Endodermal cell (in vitro differentiated cells): ENCODE data around the gene MAB21L4. TPM values are rescaled to one million over a fixed set of nuclear protein-coding genes. Genes with fewer than 3 reads are reported as not detected.

Source experiments
- DNase-seq: peaks from one replicate; pipeline ENCODE4 v3.0.0-alpha.2; 2017
- H3K27ac ChIP-seq: 2 replicates; pipeline ENCODE4 v1.5.1; 2013; ENCODE audit warnings: mild to moderate bottlenecking, low read depth, low read length, moderate library complexity
- H3K27me3 ChIP-seq: 2 replicates; pipeline ENCODE4 v1.6.1; 2013; ENCODE audit warnings: mild to moderate bottlenecking, low read length, moderate library complexity; ENCODE audit not compliant: insufficient read depth, control insufficient read depth, poor library complexity, severe bottlenecking
- H3K36me3 ChIP-seq: 2 replicates; pipeline ENCODE4 v1.7.0; 2013; ENCODE audit warnings: mild to moderate bottlenecking, low read length, moderate library complexity; ENCODE audit not compliant: control insufficient read depth, insufficient read depth
- H3K4me1 ChIP-seq: one replicate; pipeline ENCODE4 v1.7.0; 2013; ENCODE audit warnings: low read length; ENCODE audit not compliant: control insufficient read depth, insufficient read depth
- H3K4me3 ChIP-seq: 2 replicates; pipeline ENCODE4 v1.5.1; 2013; ENCODE audit warnings: mild to moderate bottlenecking, low read length, moderate library complexity
- H3K9ac ChIP-seq: 2 replicates; pipeline ENCODE4 v1.6.1; 2013; ENCODE audit warnings: mild to moderate bottlenecking, low read length, moderate library complexity; ENCODE audit not compliant: poor library complexity, severe bottlenecking; ENCODE audit errors: extremely low read depth
- H3K9me3 ChIP-seq: 2 replicates; pipeline ENCODE4 v1.6.1; 2013; ENCODE audit warnings: mild to moderate bottlenecking, low read length, moderate library complexity; ENCODE audit not compliant: control insufficient read depth
- H3K27ac Mint-ChIP-seq: 2 replicates; pipeline ENCODE4 v1.8.0; 2020; ENCODE audit warnings: mixed read lengths
- H3K27me3 Mint-ChIP-seq: 2 replicates; pipeline ENCODE4 v1.8.0; 2021; ENCODE audit warnings: mild to moderate bottlenecking, mixed read lengths; ENCODE audit not compliant: insufficient read depth
- H3K36me3 Mint-ChIP-seq: 2 replicates; pipeline ENCODE4 v1.8.0; 2020; ENCODE audit warnings: low read depth, mixed read lengths
- H3K4me1 Mint-ChIP-seq: 2 replicates; pipeline ENCODE4 v1.8.0; 2020; ENCODE audit warnings: mixed read lengths
- H3K4me3 Mint-ChIP-seq: 2 replicates; pipeline ENCODE4 v1.8.0; 2020; ENCODE audit warnings: mild to moderate bottlenecking, moderate library complexity, mixed read lengths
- H3K9me3 Mint-ChIP-seq: 2 replicates; pipeline ENCODE4 v1.8.0; 2020; ENCODE audit warnings: mild to moderate bottlenecking, mixed read lengths
- WGBS, 2 experiments: methylation state at CpG; one replicate each; pipeline versions ENCODE4 v1.1.5 to v1.1.7; 2013; ENCODE audit warnings: missing lambda C conversion rate in 2 of 2, mixed read lengths in 1 of 2; ENCODE audit not compliant: insufficient coverage in 1 of 2, insufficient read length in 1 of 2; 5-methylcytosine and 5-hydroxymethylcytosine counted together
- total RNA-seq, 2 donors: library from RNA; stranded (reverse); fragmentation: NEBNext Ultra II Directional in 1 of 2; extraction: Animal tissue kit (Norgen Biotek cat#: 25700) in 1 of 2; gene quantifications; 2 replicates in 1 of 2; 3 replicates in 1 of 2; pipeline ENCODE4 v1.2.1, GENCODE V29; 2021
- TF ChIP-seq, protein P1 (sequence below): fragments of 200-600 bp; sonication (generic); conservative IDR thresholded peaks from 2 replicates; pipeline ENCODE4 v1.5.0; 2021; ENCODE audit warnings: antibody characterized with exemption, mild to moderate bottlenecking

Gene MAB21L4
- total RNA-seq, 2 donors from 2014 or later, result 0.31 TPM; not detected in 1

DNA sequence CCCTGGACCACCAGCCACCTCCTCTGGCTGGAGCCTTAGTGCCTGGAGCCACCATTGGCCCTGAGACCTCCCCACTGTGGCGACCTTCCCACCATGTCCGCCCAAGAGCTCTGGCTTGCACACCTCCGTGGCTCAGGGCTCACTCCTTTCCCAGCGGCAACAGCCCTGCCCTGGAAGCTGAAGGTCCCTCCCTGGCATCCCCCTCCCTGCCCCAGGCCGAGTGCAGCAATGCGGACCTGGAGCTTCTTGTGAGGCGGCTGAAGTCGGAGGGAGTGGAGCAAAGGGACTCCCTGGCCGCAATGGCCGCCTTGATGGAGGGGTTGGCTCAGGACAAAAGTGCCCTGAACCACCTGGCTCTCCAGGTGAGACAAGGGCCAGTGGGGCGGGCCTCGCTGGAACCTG, 38.7 kb upstream of the MAB21L4 start:
- H3K4me1 Mint-ChIP-seq, result no peaks in the 10 kb centered on the region
- H3K36me3 ChIP-seq, result no peaks in the 10 kb centered on the region
- WGBS, 2 experiments, result 90 to 96% methylated on average over 7 to 12 of the region's 12 CpGs
- no peak overlapping the region for H3K27ac ChIP-seq
- peaks cover 2% of the 10 kb centered on the region for H3K27me3 Mint-ChIP-seq
- H3K27me3 ChIP-seq, result peaks cover 14% of the 10 kb centered on the region
- H3K4me3 Mint-ChIP-seq, result no peak overlapping the region
- H3K9me3 Mint-ChIP-seq, result peaks cover 12% of the 10 kb centered on the region
- H3K36me3 Mint-ChIP-seq, result no peaks in the 10 kb centered on the region
- TF ChIP-seq, protein P1, sequence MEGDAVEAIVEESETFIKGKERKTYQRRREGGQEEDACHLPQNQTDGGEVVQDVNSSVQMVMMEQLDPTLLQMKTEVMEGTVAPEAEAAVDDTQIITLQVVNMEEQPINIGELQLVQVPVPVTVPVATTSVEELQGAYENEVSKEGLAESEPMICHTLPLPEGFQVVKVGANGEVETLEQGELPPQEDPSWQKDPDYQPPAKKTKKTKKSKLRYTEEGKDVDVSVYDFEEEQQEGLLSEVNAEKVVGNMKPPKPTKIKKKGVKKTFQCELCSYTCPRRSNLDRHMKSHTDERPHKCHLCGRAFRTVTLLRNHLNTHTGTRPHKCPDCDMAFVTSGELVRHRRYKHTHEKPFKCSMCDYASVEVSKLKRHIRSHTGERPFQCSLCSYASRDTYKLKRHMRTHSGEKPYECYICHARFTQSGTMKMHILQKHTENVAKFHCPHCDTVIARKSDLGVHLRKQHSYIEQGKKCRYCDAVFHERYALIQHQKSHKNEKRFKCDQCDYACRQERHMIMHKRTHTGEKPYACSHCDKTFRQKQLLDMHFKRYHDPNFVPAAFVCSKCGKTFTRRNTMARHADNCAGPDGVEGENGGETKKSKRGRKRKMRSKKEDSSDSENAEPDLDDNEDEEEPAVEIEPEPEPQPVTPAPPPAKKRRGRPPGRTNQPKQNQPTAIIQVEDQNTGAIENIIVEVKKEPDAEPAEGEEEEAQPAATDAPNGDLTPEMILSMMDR, result no peak
- no peaks in the 10 kb centered on the region for H3K4me1 ChIP-seq
- no peak overlapping the region for H3K9ac ChIP-seq
- no peaks in the 10 kb centered on the region for H3K9me3 ChIP-seq
- no peak overlapping the region for H3K4me3 ChIP-seq
- DNase-seq, result peak; percentile 35
- no peak overlapping the region for H3K27ac Mint-ChIP-seq

DNA sequence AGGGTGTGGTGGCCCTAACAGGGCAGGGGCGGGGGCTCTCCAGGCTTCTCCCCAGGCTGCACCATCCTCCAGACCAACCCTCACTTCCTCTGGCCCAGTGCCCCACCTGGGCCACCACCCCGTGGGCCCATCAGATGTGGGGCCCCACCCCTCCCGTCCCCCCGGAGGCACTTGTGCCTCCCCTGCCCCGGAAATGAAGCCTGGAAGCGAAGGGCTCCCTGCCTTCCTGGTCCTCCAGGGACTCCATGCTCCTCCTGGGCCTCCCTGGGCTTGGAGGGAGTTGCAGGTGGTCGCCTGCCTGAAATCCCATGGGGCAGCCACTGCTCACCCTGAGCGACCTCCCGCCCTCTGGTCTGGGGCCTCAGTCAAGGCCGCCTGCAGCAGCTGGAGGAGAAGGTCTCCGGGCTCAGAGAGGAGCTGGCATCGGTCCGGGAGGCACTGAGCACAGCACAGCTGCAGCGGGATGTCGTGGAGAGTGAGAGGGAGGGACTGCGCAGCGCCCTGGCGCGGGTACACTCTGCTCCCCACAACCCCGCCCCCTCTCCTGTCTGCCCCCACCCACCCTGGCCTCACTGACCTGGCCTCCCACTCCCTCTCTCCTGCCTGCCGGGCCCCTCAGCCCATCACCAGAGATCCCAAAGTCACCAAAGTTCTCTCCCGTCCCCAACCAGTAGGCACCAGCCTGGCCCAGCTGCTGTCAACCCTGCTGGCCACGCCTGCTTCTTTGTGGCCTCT, 38.2 kb upstream of the MAB21L4 start:
- peak; percentile 37 for DNase-seq
- H3K27ac Mint-ChIP-seq, result no peak overlapping the region
- H3K27ac ChIP-seq, result no peak overlapping the region
- no peak overlapping the region for H3K9ac ChIP-seq
- peaks cover 12% of the 10 kb centered on the region for H3K9me3 Mint-ChIP-seq
- no peaks in the 10 kb centered on the region for H3K36me3 Mint-ChIP-seq
- H3K4me1 ChIP-seq, result no peaks in the 10 kb centered on the region
- H3K27me3 Mint-ChIP-seq, result peaks cover 2% of the 10 kb centered on the region
- no peak overlapping the region for H3K4me3 ChIP-seq
- no peaks in the 10 kb centered on the region for H3K4me1 Mint-ChIP-seq
- H3K27me3 ChIP-seq, result peaks cover 11% of the 10 kb centered on the region
- no peaks in the 10 kb centered on the region for H3K9me3 ChIP-seq
- WGBS, 2 experiments, result 93 to 94% methylated on average over 6 to 22 of the region's 23 CpGs
- H3K4me3 Mint-ChIP-seq, result no peak overlapping the region
- no peaks in the 10 kb centered on the region for H3K36me3 ChIP-seq
- TF ChIP-seq, protein P1, result no peak

DNA sequence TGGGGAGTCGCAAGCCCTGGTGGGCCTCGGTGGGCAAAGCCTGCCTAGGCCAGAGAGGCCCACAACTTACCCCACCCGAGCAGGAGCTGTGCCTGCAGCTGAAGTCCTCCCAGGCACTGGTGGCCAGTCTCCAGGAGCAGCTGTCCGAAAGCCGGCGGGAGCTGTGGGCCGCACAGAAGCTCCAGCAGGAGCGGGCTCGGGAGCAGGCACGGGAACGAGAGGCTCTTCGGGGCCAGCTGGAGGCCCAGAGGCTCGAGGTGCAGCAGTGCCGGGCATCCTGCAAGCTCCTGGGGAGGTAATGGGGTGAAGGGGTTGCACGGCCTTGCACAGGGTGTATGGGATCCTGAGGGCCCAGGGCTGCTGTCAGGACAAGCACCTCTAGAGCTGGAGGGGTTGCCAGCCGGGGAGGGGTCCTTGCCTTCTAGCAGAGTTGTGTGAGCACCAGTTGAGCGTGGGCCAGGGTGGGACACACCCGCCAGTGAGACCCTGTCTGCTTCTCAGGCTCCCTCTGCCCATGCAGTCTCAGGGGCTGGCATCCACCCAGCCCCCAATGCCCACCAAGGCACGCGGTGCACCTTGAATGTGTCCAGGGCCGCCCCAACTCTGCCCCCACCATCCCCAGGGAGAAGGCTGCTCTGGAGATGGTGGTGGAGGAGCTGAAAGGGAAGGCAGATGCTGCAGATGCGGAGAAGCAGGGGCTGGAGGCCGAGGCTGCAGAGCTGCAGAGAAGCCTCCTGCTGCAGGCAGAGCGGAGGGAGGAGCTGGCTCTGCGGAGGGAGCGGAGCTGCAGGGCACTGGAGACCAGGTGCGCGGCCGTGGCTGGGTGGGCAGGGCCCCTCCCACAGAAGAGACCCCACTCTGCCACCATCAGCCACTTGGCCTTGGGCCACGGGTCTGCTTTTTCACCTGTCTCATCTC, 37.4 kb upstream of the MAB21L4 start:
- peaks cover 12% of the 10 kb centered on the region for H3K9me3 Mint-ChIP-seq
- Histone ChIP-seq H3K4me3 (no peak overlapping the region), H3K27me3 (peaks cover 8% of the 10 kb centered on the region), H3K9ac (no peak overlapping the region), H3K9me3 (no peaks in the 10 kb centered on the region), H3K27ac (no peak overlapping the region), H3K4me1 (no peaks in the 10 kb centered on the region), H3K36me3 (no peaks in the 10 kb centered on the region)
- H3K27ac Mint-ChIP-seq, result no peak overlapping the region
- TF ChIP-seq, protein P1, result no peak
- no peak overlapping the region for H3K4me3 Mint-ChIP-seq
- H3K4me1 Mint-ChIP-seq, result no peaks in the 10 kb centered on the region
- H3K27me3 Mint-ChIP-seq, result peaks cover 2% of the 10 kb centered on the region
- H3K36me3 Mint-ChIP-seq, result no peaks in the 10 kb centered on the region
- peak; percentile 42 for DNase-seq
- 92 to 100% methylated on average over 6 to 30 of the region's 30 CpGs for WGBS, 2 experiments
